Measurements from ENCODE around the gene ZIC1. TPM values are rescaled to one million over a fixed set of nuclear protein-coding genes. Genes with fewer than 3 reads are reported as not detected.

The ZIC1 gene
- 0.18 TPM in 1 of 2 replicates, not detected in the other for total RNA-seq (ENCODE audit: low replicate concordance)

DNA sequence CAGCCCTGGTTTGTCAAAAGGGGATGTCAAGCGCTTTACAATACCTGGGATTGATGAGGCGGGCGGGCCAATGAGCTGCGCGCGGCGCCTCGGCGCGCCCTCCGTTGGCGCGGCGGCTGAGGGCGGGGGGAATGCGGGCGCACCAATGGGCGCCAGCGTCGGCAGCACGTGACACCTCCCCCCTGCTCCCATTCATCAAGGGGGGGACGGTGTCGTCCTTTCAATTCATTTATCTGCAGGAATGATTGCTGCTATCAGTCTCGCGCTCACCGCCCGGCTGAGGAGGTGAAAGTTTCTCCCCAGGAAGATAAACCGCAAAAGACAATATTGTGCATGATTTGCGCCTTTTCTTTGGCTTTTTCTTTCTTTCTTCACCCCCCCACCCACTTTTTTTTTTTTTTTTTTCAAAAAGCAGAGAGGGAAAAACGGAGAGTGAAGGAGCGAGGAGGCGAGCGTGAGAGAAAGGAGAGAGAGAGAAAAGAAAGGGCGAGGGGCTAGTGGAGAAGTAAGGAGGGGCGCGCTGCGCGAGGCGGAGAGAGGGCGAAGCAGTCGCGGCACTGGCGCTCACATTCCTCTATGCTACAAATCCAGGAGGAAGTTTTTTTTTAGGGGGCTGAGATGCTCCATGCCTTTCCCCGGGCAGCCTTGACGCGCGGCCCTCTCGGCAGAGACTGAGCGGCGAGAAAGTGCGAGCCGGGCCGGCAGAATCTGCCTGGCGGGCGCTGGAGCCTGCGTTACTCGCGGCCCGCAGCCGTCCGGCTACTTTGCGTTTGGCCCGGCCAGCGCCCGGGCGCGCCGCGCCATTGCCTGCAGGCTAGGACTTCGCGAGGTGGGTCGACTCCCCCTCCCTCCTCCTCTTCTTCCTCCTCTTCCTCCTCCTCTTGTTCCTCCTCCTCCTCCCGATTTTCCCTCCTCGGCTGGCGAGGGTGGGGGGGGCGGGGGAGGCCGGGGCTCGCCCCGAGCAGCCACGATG, at the start of gene ZIC1:
ZIC1 (plus strand) TSS at position 223 of the 973 bp plus-strand sequence; CDS start at position 971, 748 bp downstream.
- no peak within 1 kb of the TSS for H3K4me3 ChIP-seq (ENCODE audit: low read depth, low read length)
- TF ChIP-seq, protein P1, sequence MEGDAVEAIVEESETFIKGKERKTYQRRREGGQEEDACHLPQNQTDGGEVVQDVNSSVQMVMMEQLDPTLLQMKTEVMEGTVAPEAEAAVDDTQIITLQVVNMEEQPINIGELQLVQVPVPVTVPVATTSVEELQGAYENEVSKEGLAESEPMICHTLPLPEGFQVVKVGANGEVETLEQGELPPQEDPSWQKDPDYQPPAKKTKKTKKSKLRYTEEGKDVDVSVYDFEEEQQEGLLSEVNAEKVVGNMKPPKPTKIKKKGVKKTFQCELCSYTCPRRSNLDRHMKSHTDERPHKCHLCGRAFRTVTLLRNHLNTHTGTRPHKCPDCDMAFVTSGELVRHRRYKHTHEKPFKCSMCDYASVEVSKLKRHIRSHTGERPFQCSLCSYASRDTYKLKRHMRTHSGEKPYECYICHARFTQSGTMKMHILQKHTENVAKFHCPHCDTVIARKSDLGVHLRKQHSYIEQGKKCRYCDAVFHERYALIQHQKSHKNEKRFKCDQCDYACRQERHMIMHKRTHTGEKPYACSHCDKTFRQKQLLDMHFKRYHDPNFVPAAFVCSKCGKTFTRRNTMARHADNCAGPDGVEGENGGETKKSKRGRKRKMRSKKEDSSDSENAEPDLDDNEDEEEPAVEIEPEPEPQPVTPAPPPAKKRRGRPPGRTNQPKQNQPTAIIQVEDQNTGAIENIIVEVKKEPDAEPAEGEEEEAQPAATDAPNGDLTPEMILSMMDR (IDR thresholded peaks at IDR 0.05; ENCODE audit: insufficient read depth, low read length) = no peak
- DNase-seq (ENCODE audit: low read depth) = no peak

- no peak overlapping the region for H3K4me3 ChIP-seq (ENCODE audit: low read depth, low read length)
- no peak for DNase-seq (ENCODE audit: low read depth)
- TF ChIP-seq, protein P1 (IDR thresholded peaks at IDR 0.05; ENCODE audit: insufficient read depth, low read length) = no peak
Observed at GRCh38 chr3:147360051-147360439, 49.1 kb upstream of the ZIC1 start.

GRCh38 chr3:147360646-147361453, 48.3 kb upstream of the ZIC1 start:
- no peak overlapping the region for H3K4me3 ChIP-seq (ENCODE audit: low read depth, low read length)
- no peak for DNase-seq (ENCODE audit: low read depth)
- TF ChIP-seq, protein P1 (IDR thresholded peaks at IDR 0.05; ENCODE audit: insufficient read depth, low read length) = no peak

GRCh38 chr3:147361454-147362420, 47.4 kb upstream of the ZIC1 start:
- no peak overlapping the region for H3K4me3 ChIP-seq (ENCODE audit: low read depth, low read length)
- TF ChIP-seq, protein P1 (IDR thresholded peaks at IDR 0.05; ENCODE audit: insufficient read depth, low read length) = peak; percentile 56
- DNase-seq (ENCODE audit: low read depth) = no peak

DNA sequence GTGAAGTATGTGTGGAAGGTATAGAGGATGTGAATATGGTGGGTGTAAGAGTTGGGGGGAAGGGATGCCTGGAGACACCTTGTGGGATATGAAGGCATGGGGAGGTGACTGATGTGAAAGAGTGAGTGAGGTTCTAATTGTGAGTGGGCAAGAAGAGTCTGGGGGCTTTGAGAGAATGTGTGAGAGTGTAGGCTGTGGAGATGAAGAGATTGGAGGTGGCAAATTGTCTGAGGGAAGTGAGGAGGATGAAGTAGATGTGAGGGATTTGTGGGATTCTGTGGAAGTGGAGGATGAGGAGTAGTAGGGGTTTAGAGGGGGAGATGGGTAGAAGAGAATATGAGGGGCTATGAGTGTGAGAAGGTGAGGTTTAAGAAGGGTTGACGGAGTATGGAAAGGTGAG, 44.4 kb upstream of the ZIC1 start:
- no peak overlapping the region for H3K4me3 ChIP-seq (ENCODE audit: low read depth, low read length)
- no peak for DNase-seq (ENCODE audit: low read depth)
- TF ChIP-seq, protein P1 (IDR thresholded peaks at IDR 0.05; ENCODE audit: insufficient read depth, low read length) = no peak
